Measurements from ENCODE around the gene CIRBP. TPM values are rescaled to one million over a fixed set of nuclear protein-coding genes. Genes with fewer than 3 reads are reported as not detected.
A peak's percentile ranks its signal among the peaks of the same experiment; 100 is the strongest.
"Not testable (repeated sequence)": the region's sequence is repeated elsewhere in the genome, so short reads cannot be mapped to it uniquely, and the experiment has no call there.

The CIRBP gene
- total RNA-seq, 2 donors from 2014 or later = 288 to 385 TPM

- Histone ChIP-seq H3K27ac (no peak overlapping the region), H3K9me3 (no peaks in the 10 kb centered on the region), H3K4me1 (peaks cover 0 to 9% of the 10 kb centered on the region in 2 donors), H3K36me3 (no peaks in the 10 kb centered on the region), H3K4me3 (no peak overlapping the region), H3K27me3 (peaks cover 0 to 6% of the 10 kb centered on the region in 2 donors)
- no peak for TF ChIP-seq CTCF (IDR thresholded peaks at IDR 0.05)
- DNase-seq (ENCODE audit: low spot score) = no peak
Measured at GRCh38 chr19:1313695-1314613, 44.8 kb downstream of the CIRBP start.

- no peak for DNase-seq (ENCODE audit: low spot score)
- Histone ChIP-seq H3K27ac (no peak overlapping the region), H3K4me3 (peak overlapping the region in 1 of 2 donors; percentile 38), H3K27me3 (peaks cover 0 to 6% of the 10 kb centered on the region in 2 donors), H3K9me3 (no peaks in the 10 kb centered on the region), H3K36me3 (no peaks in the 10 kb centered on the region), H3K4me1 (peaks cover 0 to 9% of the 10 kb centered on the region in 2 donors)
- TF ChIP-seq CTCF (IDR thresholded peaks at IDR 0.05) = peak; percentile 50 to 86
Measured at GRCh38 chr19:1315470-1316166, 46.5 kb downstream of the CIRBP start.

GRCh38 chr19:1316466-1316865, 47.3 kb downstream of the CIRBP start:
- Histone ChIP-seq H3K36me3 (no peaks in the 10 kb centered on the region), H3K4me1 (peaks cover 0 to 9% of the 10 kb centered on the region in 2 donors), H3K27me3 (peaks cover 0 to 6% of the 10 kb centered on the region in 2 donors), H3K27ac (no peak overlapping the region), H3K4me3 (no peak overlapping the region), H3K9me3 (no peaks in the 10 kb centered on the region)
- no peak for DNase-seq (ENCODE audit: low spot score)
- no peak for TF ChIP-seq CTCF (IDR thresholded peaks at IDR 0.05)

- peaks cover 0 to 6% of the 10 kb centered on the region in 2 donors for H3K27me3 ChIP-seq
- H3K4me1 ChIP-seq = peaks cover 0 to 9% of the 10 kb centered on the region in 2 donors
- no peak overlapping the region for H3K4me3 ChIP-seq
- DNase-seq (ENCODE audit: low spot score) = no peak
- H3K27ac ChIP-seq = no peak overlapping the region
- H3K9me3 ChIP-seq = no peaks in the 10 kb centered on the region
- no peak for TF ChIP-seq CTCF (IDR thresholded peaks at IDR 0.05)
- H3K36me3 ChIP-seq = no peaks in the 10 kb centered on the region
Measured at GRCh38 chr19:1317274-1318003, 48.3 kb downstream of the CIRBP start.

GRCh38 chr19:1318678-1319471, 49.7 kb downstream of the CIRBP start:
- Histone ChIP-seq H3K27ac (no peak overlapping the region), H3K9me3 (no peaks in the 10 kb centered on the region), H3K27me3 (peaks cover 0 to 6% of the 10 kb centered on the region in 2 donors), H3K36me3 (no peaks in the 10 kb centered on the region), H3K4me3 (no peak overlapping the region), H3K4me1 (peaks cover 0 to 9% of the 10 kb centered on the region in 2 donors)
- no peak for DNase-seq (ENCODE audit: low spot score)
- TF ChIP-seq CTCF (IDR thresholded peaks at IDR 0.05) = no peak

GRCh38 chr19:1320282-1320650, 51.1 kb downstream of the CIRBP start:
- not testable (repeated sequence) for H3K9me3 ChIP-seq; H3K27me3 ChIP-seq; H3K4me3 ChIP-seq; DNase-seq (ENCODE audit: low spot score); H3K27ac ChIP-seq; H3K36me3 ChIP-seq
- H3K4me1 ChIP-seq = peaks cover 0 to 18% of the 10 kb centered on the region in 2 donors
